Activated naive CD8-positive, alpha-beta T cell treated with anti-CD3 and anti-CD28 coated beads, Interleukin-2, amount 10 ng/mL, durations not matched to agents 7 days and 5 days (primary cell): Measurements from ENCODE around the gene ZBTB20. TPM values are rescaled to one million over a fixed set of nuclear protein-coding genes. Genes with fewer than 3 reads are reported as not detected.

Experiments used
- ATAC-seq: fragments of 150-1000 bp; cut with Tn5 transposase; one replicate; pipeline ENCODE4 v1.10.0; 2021; ENCODE audit warnings: low read depth, moderate library complexity
- POLR2A ChIA-PET: fragments of 350-600 bp; sonication (Branson Sonifier 250); formaldehyde crosslinking; loops from one replicate; lab custom pipeline; 2021; ENCODE audit warnings: antibody characterized with exemption; lab: Charles Lee
- DNase-seq: peaks from one replicate; pipeline ENCODE4 v3.0.0; 2021
- H3K27ac Mint-ChIP-seq: one replicate; pipeline ENCODE4 v1.8.0; 2022; ENCODE audit warnings: mild to moderate bottlenecking, mixed read lengths
- H3K27me3 Mint-ChIP-seq: one replicate; pipeline ENCODE4 v1.8.0; 2022; ENCODE audit warnings: mild to moderate bottlenecking, moderate library complexity, mixed read lengths
- H3K36me3 Mint-ChIP-seq: one replicate; pipeline ENCODE4 v1.8.0; 2021; ENCODE audit warnings: mild to moderate bottlenecking, mixed read lengths
- H3K4me1 Mint-ChIP-seq: one replicate; pipeline ENCODE4 v1.8.0; 2021; ENCODE audit warnings: mixed read lengths
- H3K4me3 Mint-ChIP-seq: one replicate; pipeline ENCODE4 v1.8.0; 2022; ENCODE audit warnings: mild to moderate bottlenecking, moderate library complexity, mixed read lengths
- H3K9me3 Mint-ChIP-seq: one replicate; pipeline ENCODE4 v1.8.0; 2021; ENCODE audit warnings: mixed read lengths
- total RNA-seq, 2 experiments: library from RNA; stranded (reverse); gene quantifications; one replicate each; pipeline ENCODE4 v1.2.3, GENCODE V29; 2021

The ZBTB20 gene
- total RNA-seq, 2 experiments from 2014 or later: 27.4 to 31.3 TPM

GRCh38 chr3:114712728-114713492 lies 434.2 kb downstream of the ZBTB20 start:
- Mint-ChIP-seq H3K27me3 (no peaks in the 10 kb centered on the region), H3K27ac (no peak overlapping the region)

GRCh38 chr3:114711321-114711886 lies 435.7 kb downstream of the ZBTB20 start:
- Mint-ChIP-seq H3K9me3 (no peaks in the 10 kb centered on the region), H3K4me3 (no peak overlapping the region), H3K36me3 (peaks cover 2% of the 10 kb centered on the region), H3K27ac (no peak overlapping the region), H3K4me1 (peaks cover 2% of the 10 kb centered on the region), H3K27me3 (no peaks in the 10 kb centered on the region)
- no peak for ATAC-seq
- POLR2A ChIA-PET: no interaction called here
- DNase-seq: no peak

More at GRCh38 chr3:114712728-114713492, 434.2 kb downstream of the ZBTB20 start:
- H3K9me3 Mint-ChIP-seq: no peaks in the 10 kb centered on the region
- ATAC-seq (no peak), DNase-seq (no peak)
- H3K4me1 Mint-ChIP-seq: peaks cover 8% of the 10 kb centered on the region
- no peak overlapping the region for H3K4me3 Mint-ChIP-seq
- H3K36me3 Mint-ChIP-seq: peaks cover 2% of the 10 kb centered on the region
- POLR2A ChIA-PET: no interaction called here

GRCh38 chr3:114709102-114709501 lies 438.0 kb downstream of the ZBTB20 start:
- Mint-ChIP-seq H3K27me3 (no peaks in the 10 kb centered on the region), H3K27ac (no peak overlapping the region), H3K4me3 (no peak overlapping the region), H3K36me3 (peaks cover 2% of the 10 kb centered on the region), H3K9me3 (no peaks in the 10 kb centered on the region), H3K4me1 (peaks cover 4% of the 10 kb centered on the region)
- DNase-seq: no peak
- no peak for ATAC-seq
- POLR2A ChIA-PET: no interaction called here

- DNase-seq (no peak), ATAC-seq (no peak)
- POLR2A ChIA-PET: no interaction called here
- peaks cover 1% of the 10 kb centered on the region for H3K9me3 Mint-ChIP-seq
- no peak overlapping the region for H3K4me3 Mint-ChIP-seq
- no peak overlapping the region for H3K27ac Mint-ChIP-seq
- peaks cover 4% of the 10 kb centered on the region for H3K4me1 Mint-ChIP-seq
- no peaks in the 10 kb centered on the region for H3K27me3 Mint-ChIP-seq
- H3K36me3 Mint-ChIP-seq: peaks cover 2% of the 10 kb centered on the region
These were observed 439.7 kb downstream of the ZBTB20 start for GRCh38 chr3:114707252-114707860.

- peaks cover under 1% of the 10 kb centered on the region for H3K36me3 Mint-ChIP-seq
- H3K27ac Mint-ChIP-seq: no peak overlapping the region
- H3K4me3 Mint-ChIP-seq: no peak overlapping the region
- no peak for ATAC-seq
- H3K4me1 Mint-ChIP-seq: peaks cover 4% of the 10 kb centered on the region
- no peaks in the 10 kb centered on the region for H3K27me3 Mint-ChIP-seq
- H3K9me3 Mint-ChIP-seq: peaks cover 1% of the 10 kb centered on the region
- no peak for DNase-seq
- POLR2A ChIA-PET: no interaction called here
These were observed 440.4 kb downstream of the ZBTB20 start for GRCh38 chr3:114706591-114707232.

GRCh38 chr3:114700637-114701234 lies 446.4 kb downstream of the ZBTB20 start:
- Mint-ChIP-seq H3K4me1 (peaks cover under 1% of the 10 kb centered on the region), H3K36me3 (no peaks in the 10 kb centered on the region), H3K4me3 (no peak overlapping the region), H3K9me3 (peaks cover 1% of the 10 kb centered on the region), H3K27ac (no peak overlapping the region), H3K27me3 (no peaks in the 10 kb centered on the region)
- DNase-seq (no peak), ATAC-seq (no peak)
- POLR2A ChIA-PET: no interaction called here

GRCh38 chr3:114698146-114699105 lies 448.7 kb downstream of the ZBTB20 start:
- Mint-ChIP-seq H3K36me3 (no peaks in the 10 kb centered on the region), H3K4me1 (no peaks in the 10 kb centered on the region), H3K9me3 (no peaks in the 10 kb centered on the region), H3K4me3 (no peak overlapping the region), H3K27me3 (no peaks in the 10 kb centered on the region), H3K27ac (no peak overlapping the region)
- DNase-seq (no peak), ATAC-seq (no peak)
- POLR2A ChIA-PET: no interaction called here

GRCh38 chr3:114697401-114697800 lies 449.7 kb downstream of the ZBTB20 start:
- Mint-ChIP-seq H3K27ac (no peak overlapping the region), H3K4me1 (no peaks in the 10 kb centered on the region), H3K9me3 (no peaks in the 10 kb centered on the region), H3K27me3 (no peaks in the 10 kb centered on the region), H3K36me3 (peaks cover 4% of the 10 kb centered on the region), H3K4me3 (no peak overlapping the region)
- DNase-seq: no peak
- no peak for ATAC-seq
- POLR2A ChIA-PET: no interaction called here

GRCh38 chr3:114694251-114694650 lies 452.8 kb downstream of the ZBTB20 start:
- peaks cover 3% of the 10 kb centered on the region for H3K4me1 Mint-ChIP-seq
- no peak for DNase-seq
- ATAC-seq: no peak
- POLR2A ChIA-PET: no interaction called here
- no peaks in the 10 kb centered on the region for H3K9me3 Mint-ChIP-seq
- no peaks in the 10 kb centered on the region for H3K27me3 Mint-ChIP-seq
- no peak overlapping the region for H3K27ac Mint-ChIP-seq
- H3K4me3 Mint-ChIP-seq: no peak overlapping the region
- H3K36me3 Mint-ChIP-seq: peaks cover 6% of the 10 kb centered on the region

GRCh38 chr3:114691871-114692270 lies 455.2 kb downstream of the ZBTB20 start:
- no peak overlapping the region for H3K27ac Mint-ChIP-seq
- H3K27me3 Mint-ChIP-seq: no peaks in the 10 kb centered on the region
- H3K4me1 Mint-ChIP-seq: peaks cover 3% of the 10 kb centered on the region
- no peak for DNase-seq
- POLR2A ChIA-PET: no interaction called here
- H3K4me3 Mint-ChIP-seq: no peak overlapping the region
- ATAC-seq: no peak
- peaks cover 6% of the 10 kb centered on the region for H3K36me3 Mint-ChIP-seq
- no peaks in the 10 kb centered on the region for H3K9me3 Mint-ChIP-seq

GRCh38 chr3:114690911-114691310 lies 456.2 kb downstream of the ZBTB20 start:
- Mint-ChIP-seq H3K4me1 (peaks cover 11% of the 10 kb centered on the region), H3K27me3 (no peaks in the 10 kb centered on the region), H3K4me3 (no peak overlapping the region), H3K27ac (no peak overlapping the region), H3K36me3 (peaks cover 8% of the 10 kb centered on the region), H3K9me3 (no peaks in the 10 kb centered on the region)
- POLR2A ChIA-PET: no interaction called here
- ATAC-seq (no peak), DNase-seq (no peak)

GRCh38 chr3:114687151-114687550 lies 459.9 kb downstream of the ZBTB20 start:
- H3K27ac Mint-ChIP-seq: no peak overlapping the region
- no peak overlapping the region for H3K4me3 Mint-ChIP-seq
- no peaks in the 10 kb centered on the region for H3K27me3 Mint-ChIP-seq
- peaks cover 11% of the 10 kb centered on the region for H3K4me1 Mint-ChIP-seq
- DNase-seq: no peak
- H3K36me3 Mint-ChIP-seq: peaks cover 6% of the 10 kb centered on the region
- no peaks in the 10 kb centered on the region for H3K9me3 Mint-ChIP-seq
- no peak for ATAC-seq
- POLR2A ChIA-PET: no interaction called here
